GM19328 (cell line): Measurements from ENCODE around the gene GFY.

Source experiments
- ATAC-seq: cut with Tn5 transposase; IDR thresholded peaks from one replicate; pipeline ENCODE4 v1.9.1; 2021; ENCODE audit warnings: mild to moderate bottlenecking, moderate library complexity; ENCODE audit not compliant: unreplicated experiment

GFY gene

GRCh38 chr19:49407482-49408015, 17.6 kb upstream of the GFY start:
- ATAC-seq = no peak

- ATAC-seq = no peak
Measured at GRCh38 chr19:49408816-49409440, 16.3 kb upstream of the GFY start.

GRCh38 chr19:49409441-49410029, 15.7 kb upstream of the GFY start:
- no peak for ATAC-seq

- ATAC-seq = no peak
Measured at GRCh38 chr19:49411681-49412326, 13.4 kb upstream of the GFY start.

GRCh38 chr19:49413348-49413747, 11.8 kb upstream of the GFY start:
- no peak for ATAC-seq

GRCh38 chr19:49414256-49414655, 10.9 kb upstream of the GFY start:
- no peak for ATAC-seq

- ATAC-seq = no peak
Measured at GRCh38 chr19:49415102-49415809, 9.9 kb upstream of the GFY start.

GRCh38 chr19:49415810-49416200, 9.4 kb upstream of the GFY start:
- no peak for ATAC-seq

GRCh38 chr19:49417088-49417487, 8.1 kb upstream of the GFY start:
- no peak for ATAC-seq

- ATAC-seq = no peak
Measured at GRCh38 chr19:49418511-49418910, 6.7 kb upstream of the GFY start.

- ATAC-seq = no peak
Measured at GRCh38 chr19:49419173-49419572, 6.0 kb upstream of the GFY start.

- no peak for ATAC-seq
Measured at GRCh38 chr19:49420227-49420626, 5.0 kb upstream of the GFY start.

GRCh38 chr19:49421039-49421877, 3.9 kb upstream of the GFY start:
- no peak for ATAC-seq

GRCh38 chr19:49421878-49422202, 3.3 kb upstream of the GFY start:
- no peak for ATAC-seq

- ATAC-seq = no peak
Measured at GRCh38 chr19:49422407-49423070, 2.6 kb upstream of the GFY start.

GRCh38 chr19:49423071-49423984, 1.9 kb upstream of the GFY start, which contains the start of gene PTH2:
Gene PTH2 (minus strand): TSS chr19:49423441. CDS start chr19:49423339, 102 bp downstream.
- no peak for ATAC-seq

- no peak for ATAC-seq
Measured at GRCh38 chr19:49423985-49424303, 1.2 kb upstream of the GFY start.

GRCh38 chr19:49425922-49426592, 869 bp downstream of the GFY start:
- ATAC-seq = no peak

GRCh38 chr19:49427339-49427738, 2.2 kb downstream of the GFY start:
- ATAC-seq = no peak
